Mesendoderm (in vitro differentiated cells): ENCODE data around the gene S100A1.

Experiments
- DNase-seq: peaks from one replicate; pipeline ENCODE4 v3.0.0; 2013
- H2AK5ac ChIP-seq: 2 replicates; pipeline ENCODE4 v1.6.1; 2013; ENCODE audit warnings: low read length, inconsistent platforms
- H2BK120ac ChIP-seq: 2 replicates; pipeline ENCODE4 v1.6.1; 2013; ENCODE audit warnings: low read depth, mild to moderate bottlenecking, low read length, moderate library complexity, mixed read lengths
- H2BK15ac ChIP-seq: replicated peaks from 2 replicates; pipeline ENCODE4 v1.6.1; 2013; ENCODE audit warnings: low read depth, mild to moderate bottlenecking, moderate library complexity
- H2BK5ac ChIP-seq: 2 replicates; pipeline ENCODE4 v1.6.1; 2013; ENCODE audit warnings: low read length, inconsistent platforms
- H3K18ac ChIP-seq: 2 replicates; pipeline ENCODE4 v1.6.1; 2013; ENCODE audit warnings: mild to moderate bottlenecking, low read length, mixed read lengths
- H3K23ac ChIP-seq: one replicate; pipeline ENCODE4 v1.6.1; 2013; ENCODE audit warnings: low read length
- H3K27ac ChIP-seq: 2 replicates; pipeline ENCODE4 v1.5.1; 2013; ENCODE audit warnings: low read depth, mild to moderate bottlenecking, inconsistent platforms, low read length, moderate library complexity
- H3K27me3 ChIP-seq: 2 replicates; pipeline ENCODE4 v1.6.1; 2013; ENCODE audit warnings: low read length, control low read depth, mild to moderate bottlenecking, inconsistent platforms; ENCODE audit not compliant: insufficient read depth, poor library complexity
- H3K36me3 ChIP-seq: 2 replicates; pipeline ENCODE4 v1.6.1; 2013; ENCODE audit warnings: low read length, inconsistent platforms; ENCODE audit not compliant: control insufficient read depth, insufficient read depth
- H3K4ac ChIP-seq: one replicate; pipeline ENCODE4 v1.6.1; 2013; ENCODE audit warnings: low read depth, mild to moderate bottlenecking, low read length, moderate library complexity
- H3K4me1 ChIP-seq: 2 replicates; pipeline ENCODE4 v1.6.1; 2013; ENCODE audit warnings: low read depth, low read length, inconsistent platforms; ENCODE audit not compliant: control insufficient read depth
- H3K4me2 ChIP-seq: 2 replicates; pipeline ENCODE4 v1.6.1; 2013; ENCODE audit warnings: low read length
- H3K4me3 ChIP-seq: 2 replicates; pipeline ENCODE4 v1.5.1; 2013; ENCODE audit warnings: mild to moderate bottlenecking, low read length
- H3K56ac ChIP-seq: one replicate; pipeline ENCODE4 v1.6.1; 2013; ENCODE audit warnings: low read length
- H3K79me1 ChIP-seq: 2 replicates; pipeline ENCODE4 v1.6.1; 2013; ENCODE audit warnings: low read length, inconsistent platforms
- H3K79me2 ChIP-seq: 2 replicates; pipeline ENCODE4 v1.6.1; 2013; ENCODE audit warnings: mild to moderate bottlenecking, low read length; ENCODE audit not compliant: control insufficient read depth, insufficient read depth
- H3K9ac ChIP-seq: 2 replicates; pipeline ENCODE4 v1.6.1; 2013; ENCODE audit warnings: low read length, inconsistent platforms
- H4K5ac ChIP-seq: one replicate; pipeline ENCODE4 v1.6.1; 2013; ENCODE audit warnings: low read length
- H4K8ac ChIP-seq: one replicate; pipeline ENCODE4 v1.6.1; 2013; ENCODE audit warnings: low read depth, mild to moderate bottlenecking, control low read depth, low read length, moderate library complexity
- WGBS: extraction: QIAGEN DNeasy Blood & Tissue Kit; methylation state at CpG from one replicate; pipeline ENCODE4 v1.1.7; 2013; ENCODE audit warnings: low lambda C conversion rate, missing lambda C conversion rate; ENCODE audit not compliant: insufficient coverage; ENCODE audit errors: extremely low coverage; 5-methylcytosine and 5-hydroxymethylcytosine counted together

The S100A1 gene

DNA sequence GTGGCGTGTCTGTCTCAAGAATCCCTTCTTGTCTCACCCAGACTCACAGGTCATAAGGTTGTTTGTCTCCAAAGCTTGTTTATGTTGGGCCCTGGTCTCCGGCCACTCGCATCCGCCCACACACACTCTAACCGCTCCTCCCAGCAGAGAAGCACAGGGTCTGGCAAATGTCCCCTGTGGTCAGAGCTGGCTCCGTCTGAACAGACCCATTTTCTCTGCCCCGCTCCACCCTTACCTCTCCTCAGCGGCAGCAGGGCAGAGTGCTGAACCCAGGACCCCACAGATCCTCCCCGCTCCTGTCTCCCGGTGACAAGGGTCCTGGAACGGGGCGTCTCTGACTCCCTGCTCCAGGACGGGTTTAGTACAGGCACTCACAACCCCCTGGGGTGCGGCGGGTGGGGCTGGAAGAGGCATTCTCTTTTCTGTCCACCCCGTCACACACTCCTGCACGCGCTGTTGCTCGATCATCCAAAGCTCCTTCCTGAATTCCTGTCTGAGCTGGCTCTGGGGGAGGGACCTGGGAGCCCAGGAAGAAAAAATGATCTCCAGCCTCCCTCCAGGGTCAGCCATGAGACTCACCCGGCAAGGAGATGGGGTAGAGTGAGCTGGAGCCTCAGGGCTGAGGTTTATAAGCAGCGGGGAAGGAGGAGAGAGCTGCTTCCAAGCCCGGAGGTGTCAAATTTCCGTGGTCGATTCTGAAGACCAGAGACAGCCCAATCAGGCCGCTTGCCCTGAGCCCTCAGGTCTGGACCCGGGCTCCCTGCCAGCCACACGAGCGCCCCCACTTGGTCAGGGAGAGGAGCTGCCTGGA, 1.1 kb upstream of the S100A1 start, which contains the start of gene S100A13:
TSS of gene S100A13 (minus strand) at position 602 of the 811 bp plus-strand sequence. CDS start 1,033 bp downstream, outside the sequence.
- H3K79me1 ChIP-seq = no peaks in the 10 kb centered on the region
- peaks cover 2% of the 10 kb centered on the region for H3K4me1 ChIP-seq
- no peaks in the 10 kb centered on the region for H3K79me2 ChIP-seq
- H3K23ac ChIP-seq = no peak within 1 kb of the TSS
- H3K36me3 ChIP-seq = no peaks in the 10 kb centered on the region
- H2BK15ac ChIP-seq = no peak within 1 kb of the TSS
- peak within 1 kb of the TSS; percentile 69 for H3K27ac ChIP-seq
- H3K9ac ChIP-seq = peak within 1 kb of the TSS; percentile 83
- no peak within 1 kb of the TSS for H2AK5ac ChIP-seq
- H3K18ac ChIP-seq = peak within 1 kb of the TSS; percentile 88
- H2BK120ac ChIP-seq = no peak within 1 kb of the TSS
- peak within 1 kb of the TSS; percentile 33 for H2BK5ac ChIP-seq
- WGBS = no CpG with 5 or more reads among the region's 28 CpGs
- H4K8ac ChIP-seq = no peak within 1 kb of the TSS
- H3K4me3 ChIP-seq = peak within 1 kb of the TSS; percentile 40
- no peaks in the 10 kb centered on the region for H3K27me3 ChIP-seq
- no peak within 1 kb of the TSS for H4K5ac ChIP-seq
- peak within 1 kb of the TSS; percentile 82 for H3K4me2 ChIP-seq
- DNase-seq = peak; percentile 99
- H3K4ac ChIP-seq = peak within 1 kb of the TSS; percentile 47
- peak within 1 kb of the TSS; percentile 89 for H3K56ac ChIP-seq

GRCh38 chr1:153628638-153629342, 556 bp downstream of the S100A1 start:
- Histone ChIP-seq H3K23ac (no peak overlapping the region), H3K9ac (no peak overlapping the region), H3K36me3 (no peaks in the 10 kb centered on the region), H4K5ac (no peak overlapping the region), H3K56ac (peak overlapping the region; percentile 52), H3K4me2 (no peak overlapping the region), H3K27ac (no peak overlapping the region), H2BK120ac (no peak overlapping the region), H3K4ac (no peak overlapping the region), H3K4me1 (peaks cover 2% of the 10 kb centered on the region), H2BK5ac (no peak overlapping the region), H4K8ac (no peak overlapping the region), H3K79me1 (no peaks in the 10 kb centered on the region), H3K18ac (no peak overlapping the region), H3K79me2 (no peaks in the 10 kb centered on the region), H3K27me3 (no peaks in the 10 kb centered on the region), H3K4me3 (no peak overlapping the region), H2AK5ac (no peak overlapping the region), H2BK15ac (no peak overlapping the region)
- WGBS = no CpG with 5 or more reads among the region's 6 CpGs
- no peak for DNase-seq

DNA sequence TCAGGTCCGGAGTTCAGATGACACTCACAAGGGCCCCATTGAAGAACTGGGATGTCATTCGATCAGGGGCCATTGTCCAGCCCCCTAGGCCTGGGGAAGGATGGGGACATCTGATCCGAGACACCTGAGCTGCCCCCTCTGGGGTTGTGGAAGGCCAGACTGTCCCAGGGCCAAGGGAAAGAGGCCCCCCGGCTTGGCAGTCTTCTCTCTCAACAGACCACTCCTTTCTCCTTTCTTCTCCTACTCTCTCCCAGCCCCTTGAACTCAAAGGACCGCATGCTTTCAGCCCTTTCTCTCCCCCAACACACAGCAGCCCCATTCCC, 1.1 kb downstream of the S100A1 start:
- Histone ChIP-seq H2BK5ac (no peak overlapping the region), H3K27ac (no peak overlapping the region), H3K36me3 (no peaks in the 10 kb centered on the region), H4K8ac (no peak overlapping the region), H3K9ac (no peak overlapping the region), H3K4me3 (no peak overlapping the region), H3K23ac (no peak overlapping the region), H2BK15ac (no peak overlapping the region), H4K5ac (no peak overlapping the region), H3K18ac (no peak overlapping the region), H3K79me2 (no peaks in the 10 kb centered on the region), H3K27me3 (no peaks in the 10 kb centered on the region), H3K79me1 (no peaks in the 10 kb centered on the region), H3K4me2 (no peak overlapping the region), H3K4me1 (peaks cover 2% of the 10 kb centered on the region), H3K4ac (no peak overlapping the region), H3K56ac (peak overlapping the region; percentile 30), H2AK5ac (no peak overlapping the region), H2BK120ac (no peak overlapping the region)
- DNase-seq = no peak
- no CpG with 5 or more reads among the region's 5 CpGs for WGBS

- Histone ChIP-seq H3K23ac (no peak overlapping the region), H2AK5ac (no peak overlapping the region), H2BK5ac (no peak overlapping the region), H3K27ac (no peak overlapping the region), H3K4me1 (peaks cover 2% of the 10 kb centered on the region), H3K9ac (peak overlapping the region; percentile 25), H3K4me2 (no peak overlapping the region), H3K18ac (no peak overlapping the region), H3K4me3 (no peak overlapping the region), H3K4ac (no peak overlapping the region), H2BK15ac (no peak overlapping the region), H3K36me3 (no peaks in the 10 kb centered on the region), H3K56ac (peak overlapping the region; percentile 44), H2BK120ac (no peak overlapping the region), H4K8ac (no peak overlapping the region), H3K79me2 (peaks cover 5% of the 10 kb centered on the region), H3K79me1 (no peaks in the 10 kb centered on the region), H4K5ac (no peak overlapping the region), H3K27me3 (no peaks in the 10 kb centered on the region)
- DNase-seq = no peak
- no CpG with 5 or more reads among the region's 1 CpG for WGBS
Observed at GRCh38 chr1:153629971-153630370, 1.7 kb downstream of the S100A1 start.

- Histone ChIP-seq H3K4me2 (no peak overlapping the region), H4K5ac (no peak overlapping the region), H3K9ac (no peak overlapping the region), H3K4me1 (peaks cover 2% of the 10 kb centered on the region), H3K79me1 (no peaks in the 10 kb centered on the region), H3K4me3 (no peak overlapping the region), H4K8ac (no peak overlapping the region), H2AK5ac (no peak overlapping the region), H3K36me3 (no peaks in the 10 kb centered on the region), H3K18ac (no peak overlapping the region), H2BK5ac (no peak overlapping the region), H2BK120ac (no peak overlapping the region), H3K27ac (no peak overlapping the region), H2BK15ac (no peak overlapping the region), H3K23ac (no peak overlapping the region), H3K56ac (no peak overlapping the region), H3K27me3 (no peaks in the 10 kb centered on the region), H3K4ac (no peak overlapping the region), H3K79me2 (peaks cover 9% of the 10 kb centered on the region)
- WGBS = no CpG with 5 or more reads among the region's 7 CpGs
- no peak for DNase-seq
Observed at GRCh38 chr1:153630384-153630783, 2.1 kb downstream of the S100A1 start.
